SK-N-SH treated with all-trans-retinoic acid at 6 μM for 48 hours (cell line): ENCODE measurements around the gene AVEN.
"Not testable (repeated sequence)": the region's sequence is repeated elsewhere in the genome, so short reads cannot be mapped to it uniquely, and the experiment has no call there.

Source experiments
- ATAC-seq: fragments of 200-7000 bp; cut with Tn5 transposase; 3 replicates; pipeline ENCODE4 v1.9.1; 2020; ENCODE audit warnings: mild to moderate bottlenecking, moderate library complexity
- ARNTL ChIP-seq: fragments of 450-650 bp; formaldehyde crosslinking; IDR thresholded peaks from 2 replicates; pipeline ENCODE4 v1.5.0; 2020; ENCODE audit warnings: low read depth, mild to moderate bottlenecking, moderate library complexity, borderline replicate concordance
- BACH2 ChIP-seq: fragments of 250-450 bp; sonication (Bioruptor Pico); IDR thresholded peaks from 2 replicates; pipeline ENCODE4 v1.9.0; 2021; ENCODE audit warnings: mild to moderate bottlenecking, borderline replicate concordance
- CSDC2 ChIP-seq: fragments of 250-450 bp; sonication (Bioruptor Pico); IDR thresholded peaks from 2 replicates; pipeline ENCODE4 v1.5.0; 2020; ENCODE audit warnings: mild to moderate bottlenecking, moderate library complexity
- ESRRG ChIP-seq: fragments of 250-450 bp; sonication (Bioruptor Pico); IDR thresholded peaks from 2 replicates; pipeline ENCODE4 v1.6.1; 2021; ENCODE audit warnings: mild to moderate bottlenecking
- GLIS3 ChIP-seq: fragments of 250-450 bp; sonication (Bioruptor Pico); IDR thresholded peaks from 2 replicates; pipeline ENCODE4 v1.5.0; 2020; ENCODE audit warnings: mild to moderate bottlenecking, moderate library complexity
- ISL1 ChIP-seq: fragments of 250-450 bp; sonication (Bioruptor Pico); IDR thresholded peaks from 2 replicates; pipeline ENCODE4 v2.1.2; 2022; ENCODE audit warnings: mild to moderate bottlenecking, moderate library complexity
- OSR1 ChIP-seq: fragments of 250-450 bp; sonication (Bioruptor Pico); IDR thresholded peaks from 2 replicates; pipeline ENCODE4 v1.8.0; 2022; ENCODE audit warnings: moderate library complexity, mild to moderate bottlenecking, inconsistent platforms
- PPARA ChIP-seq: fragments of 250-450 bp; sonication (Bioruptor Pico); IDR thresholded peaks from 2 replicates; pipeline ENCODE4 v1.5.0; 2020; ENCODE audit warnings: mild to moderate bottlenecking, borderline replicate concordance
- RARB ChIP-seq: fragments of 250-450 bp; sonication (Bioruptor Pico); IDR thresholded peaks from 2 replicates; pipeline ENCODE4 v1.8.0; 2021; ENCODE audit warnings: mild to moderate bottlenecking, moderate library complexity
- TCF4 ChIP-seq: fragments of 250-450 bp; sonication (Bioruptor Pico); IDR thresholded peaks from 2 replicates; pipeline ENCODE4 v1.8.0; 2021; ENCODE audit warnings: mild to moderate bottlenecking, moderate library complexity, borderline replicate concordance
- TOX ChIP-seq: fragments of 250-450 bp; sonication (Bioruptor Pico); IDR thresholded peaks from 2 replicates; pipeline ENCODE4 v1.8.0; 2021; ENCODE audit warnings: mild to moderate bottlenecking, moderate library complexity, borderline replicate concordance
- ZC3H10 ChIP-seq: fragments of 250-450 bp; sonication (Bioruptor Pico); IDR thresholded peaks from 2 replicates; pipeline ENCODE4 v1.5.1; 2021; ENCODE audit warnings: mild to moderate bottlenecking, moderate library complexity
- ZFP3 ChIP-seq: fragments of 250-450 bp; sonication (Bioruptor Pico); IDR thresholded peaks from 2 replicates; pipeline ENCODE4 v1.5.0; 2020; ENCODE audit warnings: mild to moderate bottlenecking, moderate library complexity
- ZFP30 ChIP-seq: fragments of 450-650 bp; formaldehyde crosslinking; IDR thresholded peaks from 2 replicates; pipeline ENCODE4 v1.5.0; 2022; ENCODE audit warnings: mild to moderate bottlenecking, moderate library complexity
- ZNF565 ChIP-seq: fragments of 450-650 bp; formaldehyde crosslinking; conservative IDR thresholded peaks from 2 replicates; pipeline ENCODE4 v1.5.0; 2020; ENCODE audit warnings: low read depth, mild to moderate bottlenecking, moderate library complexity
- ZNF70 ChIP-seq: fragments of 450-650 bp; formaldehyde crosslinking; IDR thresholded peaks from 2 replicates; pipeline ENCODE4 v1.5.0; 2020; ENCODE audit warnings: mild to moderate bottlenecking, moderate library complexity
- ZNF8 ChIP-seq: fragments of 450-650 bp; formaldehyde crosslinking; IDR thresholded peaks from 2 replicates; pipeline ENCODE4 v1.5.0; 2020; ENCODE audit warnings: mild to moderate bottlenecking, moderate library complexity
- TF ChIP-seq, protein P1 (sequence below): fragments of 250-450 bp; sonication (Bioruptor Pico); IDR thresholded peaks from 2 replicates; pipeline ENCODE4 v1.5.1; 2020; ENCODE audit warnings: low read depth, mild to moderate bottlenecking, moderate library complexity
- TF ChIP-seq, protein P2 (sequence below): fragments of 250-450 bp; sonication (Bioruptor Pico); IDR thresholded peaks from 2 replicates; pipeline ENCODE4 v1.8.0; 2021; ENCODE audit warnings: low read depth, mild to moderate bottlenecking, moderate library complexity, borderline replicate concordance
- TF ChIP-seq, protein P3 (sequence below): fragments of 250-450 bp; sonication (Bioruptor Pico); IDR thresholded peaks from 2 replicates; pipeline ENCODE4 v1.5.1; 2021; ENCODE audit warnings: mild to moderate bottlenecking, moderate library complexity
- TF ChIP-seq, protein P4 (sequence below): fragments of 250-450 bp; sonication (Bioruptor Pico); IDR thresholded peaks from 2 replicates; pipeline ENCODE4 v1.5.0; 2020; ENCODE audit warnings: mild to moderate bottlenecking, moderate library complexity
- TF ChIP-seq, protein P5 (sequence below): fragments of 250-450 bp; sonication (Bioruptor Pico); IDR thresholded peaks from 2 replicates; pipeline ENCODE4 v1.8.0; 2020; ENCODE audit warnings: mild to moderate bottlenecking, moderate library complexity, borderline replicate concordance

Gene AVEN

DNA sequence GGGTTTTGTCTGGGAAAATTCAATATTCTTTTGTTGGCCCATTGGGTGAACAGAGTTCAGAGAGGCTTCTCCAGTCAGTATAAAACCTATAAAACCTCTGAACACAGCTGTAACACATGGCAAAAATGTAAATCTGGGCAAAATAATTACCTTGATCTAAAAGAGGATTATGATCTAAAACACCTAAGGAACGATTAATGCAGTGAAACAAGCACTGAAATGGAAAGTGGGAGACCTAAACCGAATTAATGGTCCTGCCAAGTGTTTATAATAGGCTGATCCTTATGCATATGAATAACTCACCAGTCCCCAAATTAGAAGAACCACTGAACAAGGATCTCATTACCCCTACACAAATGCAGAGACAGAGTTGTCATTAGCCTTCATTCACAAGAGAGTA is 32.6 kb downstream of the AVEN start:
- no peak for ATAC-seq
- TF ChIP-seq PPARA (CRISPR knock-in tag) (no peak), ZNF565 (CRISPR knock-in tag) (no peak), ISL1 (CRISPR knock-in tag) (no peak), BACH2 (no peak), RARB (CRISPR knock-in tag) (no peak), ZC3H10 (CRISPR knock-in tag) (no peak)
- TF ChIP-seq, protein P1, sequence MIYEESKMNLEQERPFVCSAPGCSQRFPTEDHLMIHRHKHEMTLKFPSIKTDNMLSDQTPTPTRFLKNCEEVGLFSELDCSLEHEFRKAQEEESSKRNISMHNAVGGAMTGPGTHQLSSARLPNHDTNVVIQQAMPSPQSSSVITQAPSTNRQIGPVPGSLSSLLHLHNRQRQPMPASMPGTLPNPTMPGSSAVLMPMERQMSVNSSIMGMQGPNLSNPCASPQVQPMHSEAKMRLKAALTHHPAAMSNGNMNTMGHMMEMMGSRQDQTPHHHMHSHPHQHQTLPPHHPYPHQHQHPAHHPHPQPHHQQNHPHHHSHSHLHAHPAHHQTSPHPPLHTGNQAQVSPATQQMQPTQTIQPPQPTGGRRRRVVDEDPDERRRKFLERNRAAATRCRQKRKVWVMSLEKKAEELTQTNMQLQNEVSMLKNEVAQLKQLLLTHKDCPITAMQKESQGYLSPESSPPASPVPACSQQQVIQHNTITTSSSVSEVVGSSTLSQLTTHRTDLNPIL (CRISPR knock-in tag): no peak
- TF ChIP-seq, protein P2, sequence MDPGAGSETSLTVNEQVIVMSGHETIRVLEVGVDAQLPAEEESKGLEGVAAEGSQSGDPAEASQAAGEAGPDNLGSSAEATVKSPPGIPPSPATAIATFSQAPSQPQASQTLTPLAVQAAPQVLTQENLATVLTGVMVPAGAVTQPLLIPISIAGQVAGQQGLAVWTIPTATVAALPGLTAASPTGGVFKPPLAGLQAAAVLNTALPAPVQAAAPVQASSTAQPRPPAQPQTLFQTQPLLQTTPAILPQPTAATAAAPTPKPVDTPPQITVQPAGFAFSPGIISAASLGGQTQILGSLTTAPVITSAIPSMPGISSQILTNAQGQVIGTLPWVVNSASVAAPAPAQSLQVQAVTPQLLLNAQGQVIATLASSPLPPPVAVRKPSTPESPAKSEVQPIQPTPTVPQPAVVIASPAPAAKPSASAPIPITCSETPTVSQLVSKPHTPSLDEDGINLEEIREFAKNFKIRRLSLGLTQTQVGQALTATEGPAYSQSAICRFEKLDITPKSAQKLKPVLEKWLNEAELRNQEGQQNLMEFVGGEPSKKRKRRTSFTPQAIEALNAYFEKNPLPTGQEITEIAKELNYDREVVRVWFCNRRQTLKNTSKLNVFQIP (CRISPR knock-in tag): no peak
- TF ChIP-seq, protein P3, sequence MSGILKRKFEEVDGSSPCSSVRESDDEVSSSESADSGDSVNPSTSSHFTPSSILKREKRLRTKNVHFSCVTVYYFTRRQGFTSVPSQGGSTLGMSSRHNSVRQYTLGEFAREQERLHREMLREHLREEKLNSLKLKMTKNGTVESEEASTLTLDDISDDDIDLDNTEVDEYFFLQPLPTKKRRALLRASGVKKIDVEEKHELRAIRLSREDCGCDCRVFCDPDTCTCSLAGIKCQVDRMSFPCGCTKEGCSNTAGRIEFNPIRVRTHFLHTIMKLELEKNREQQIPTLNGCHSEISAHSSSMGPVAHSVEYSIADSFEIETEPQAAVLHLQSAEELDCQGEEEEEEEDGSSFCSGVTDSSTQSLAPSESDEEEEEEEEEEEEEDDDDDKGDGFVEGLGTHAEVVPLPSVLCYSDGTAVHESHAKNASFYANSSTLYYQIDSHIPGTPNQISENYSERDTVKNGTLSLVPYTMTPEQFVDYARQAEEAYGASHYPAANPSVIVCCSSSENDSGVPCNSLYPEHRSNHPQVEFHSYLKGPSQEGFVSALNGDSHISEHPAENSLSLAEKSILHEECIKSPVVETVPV (CRISPR knock-in tag): no peak
- TF ChIP-seq, all 23 proteins: peak for 0

DNA sequence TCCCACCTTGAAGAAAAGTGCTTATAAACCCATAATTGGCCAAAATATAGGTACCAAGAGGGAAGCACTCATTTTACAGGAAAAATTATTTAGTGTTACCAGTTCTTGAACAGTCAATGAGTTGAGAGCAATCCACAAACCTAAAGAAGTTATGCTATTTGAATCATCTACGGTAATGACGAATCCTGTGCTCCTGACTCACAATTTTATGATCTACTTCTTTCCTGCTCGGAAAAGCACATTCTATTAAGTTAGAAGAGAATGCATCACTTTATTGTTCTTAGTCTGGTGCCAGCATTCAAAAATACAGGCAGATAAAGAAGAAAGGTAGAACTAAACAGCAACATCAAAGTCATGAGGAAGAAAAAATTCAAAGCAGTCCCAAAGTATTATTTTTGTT is 37.5 kb downstream of the AVEN start:
- TF ChIP-seq TOX (CRISPR knock-in tag): no peak
- 0 out of 2 replicates have a peak, but pooled peaks have one; percentile 19 for TF ChIP-seq ISL1 (CRISPR knock-in tag)
- TF ChIP-seq, all 23 proteins: peak for 1
- no peak for ATAC-seq

DNA sequence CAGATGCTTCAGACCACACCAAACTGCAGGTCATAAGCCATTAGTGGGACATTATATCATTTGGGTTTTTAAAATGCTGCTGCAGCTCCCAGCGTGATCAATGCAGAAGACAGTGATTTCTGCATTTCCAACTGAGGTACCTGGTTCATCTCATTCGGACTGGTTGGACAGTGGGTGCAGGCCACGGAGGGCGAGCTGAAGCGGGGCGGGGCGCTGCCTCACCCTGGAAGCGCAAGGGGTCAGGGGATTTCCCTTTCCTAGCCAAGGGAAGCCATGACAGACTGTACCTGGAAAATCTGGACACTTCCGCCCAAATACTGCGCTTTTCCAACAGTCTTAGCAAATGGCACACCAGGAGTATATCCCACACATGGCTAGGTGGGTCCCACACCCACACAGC is 43.3 kb downstream of the AVEN start:
- not testable (repeated sequence) for ATAC-seq

DNA sequence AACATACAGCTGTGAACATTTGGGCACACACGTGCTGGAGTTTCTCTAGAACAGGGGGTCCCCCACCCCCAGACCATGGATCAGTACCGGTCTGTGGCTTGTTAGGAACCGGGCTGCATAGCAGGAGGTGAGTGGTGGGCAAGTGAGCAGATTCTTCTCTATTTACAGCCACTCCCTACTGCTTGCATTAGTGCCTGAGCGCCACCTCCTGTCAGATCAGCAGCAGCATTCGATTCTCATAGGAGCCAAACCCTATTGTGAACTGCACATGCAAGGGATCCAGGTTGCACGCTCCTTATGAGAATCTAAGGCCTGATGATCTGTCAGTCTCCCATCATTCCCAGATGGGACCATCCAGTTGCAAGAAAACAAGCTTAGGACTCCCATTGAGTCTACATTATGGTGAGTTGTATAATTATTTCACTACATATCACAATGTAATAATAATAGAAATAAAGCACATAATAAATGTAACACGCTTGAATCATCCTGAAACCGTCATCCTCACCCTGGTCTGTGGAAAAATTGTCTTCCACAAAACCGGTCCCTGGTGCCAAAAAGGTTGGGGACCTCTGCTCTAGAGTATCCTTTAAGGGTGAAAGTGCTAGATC is 44.9 kb downstream of the AVEN start:
- TF ChIP-seq ISL1 (CRISPR knock-in tag): no peak
- TF ChIP-seq ESRRG (CRISPR knock-in tag): no peak
- no peak for TF ChIP-seq BACH2
- TF ChIP-seq ZFP3 (CRISPR knock-in tag): no peak
- TF ChIP-seq, protein P4, sequence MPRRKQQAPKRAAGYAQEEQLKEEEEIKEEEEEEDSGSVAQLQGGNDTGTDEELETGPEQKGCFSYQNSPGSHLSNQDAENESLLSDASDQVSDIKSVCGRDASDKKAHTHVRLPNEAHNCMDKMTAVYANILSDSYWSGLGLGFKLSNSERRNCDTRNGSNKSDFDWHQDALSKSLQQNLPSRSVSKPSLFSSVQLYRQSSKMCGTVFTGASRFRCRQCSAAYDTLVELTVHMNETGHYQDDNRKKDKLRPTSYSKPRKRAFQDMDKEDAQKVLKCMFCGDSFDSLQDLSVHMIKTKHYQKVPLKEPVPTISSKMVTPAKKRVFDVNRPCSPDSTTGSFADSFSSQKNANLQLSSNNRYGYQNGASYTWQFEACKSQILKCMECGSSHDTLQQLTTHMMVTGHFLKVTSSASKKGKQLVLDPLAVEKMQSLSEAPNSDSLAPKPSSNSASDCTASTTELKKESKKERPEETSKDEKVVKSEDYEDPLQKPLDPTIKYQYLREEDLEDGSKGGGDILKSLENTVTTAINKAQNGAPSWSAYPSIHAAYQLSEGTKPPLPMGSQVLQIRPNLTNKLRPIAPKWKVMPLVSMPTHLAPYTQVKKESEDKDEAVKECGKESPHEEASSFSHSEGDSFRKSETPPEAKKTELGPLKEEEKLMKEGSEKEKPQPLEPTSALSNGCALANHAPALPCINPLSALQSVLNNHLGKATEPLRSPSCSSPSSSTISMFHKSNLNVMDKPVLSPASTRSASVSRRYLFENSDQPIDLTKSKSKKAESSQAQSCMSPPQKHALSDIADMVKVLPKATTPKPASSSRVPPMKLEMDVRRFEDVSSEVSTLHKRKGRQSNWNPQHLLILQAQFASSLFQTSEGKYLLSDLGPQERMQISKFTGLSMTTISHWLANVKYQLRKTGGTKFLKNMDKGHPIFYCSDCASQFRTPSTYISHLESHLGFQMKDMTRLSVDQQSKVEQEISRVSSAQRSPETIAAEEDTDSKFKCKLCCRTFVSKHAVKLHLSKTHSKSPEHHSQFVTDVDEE (CRISPR knock-in tag): no peak
- no peak for TF ChIP-seq ZC3H10 (CRISPR knock-in tag)
- no peak for TF ChIP-seq ZFP30 (CRISPR knock-in tag)
- TF ChIP-seq ZNF565 (CRISPR knock-in tag): no peak
- TF ChIP-seq, protein P5, sequence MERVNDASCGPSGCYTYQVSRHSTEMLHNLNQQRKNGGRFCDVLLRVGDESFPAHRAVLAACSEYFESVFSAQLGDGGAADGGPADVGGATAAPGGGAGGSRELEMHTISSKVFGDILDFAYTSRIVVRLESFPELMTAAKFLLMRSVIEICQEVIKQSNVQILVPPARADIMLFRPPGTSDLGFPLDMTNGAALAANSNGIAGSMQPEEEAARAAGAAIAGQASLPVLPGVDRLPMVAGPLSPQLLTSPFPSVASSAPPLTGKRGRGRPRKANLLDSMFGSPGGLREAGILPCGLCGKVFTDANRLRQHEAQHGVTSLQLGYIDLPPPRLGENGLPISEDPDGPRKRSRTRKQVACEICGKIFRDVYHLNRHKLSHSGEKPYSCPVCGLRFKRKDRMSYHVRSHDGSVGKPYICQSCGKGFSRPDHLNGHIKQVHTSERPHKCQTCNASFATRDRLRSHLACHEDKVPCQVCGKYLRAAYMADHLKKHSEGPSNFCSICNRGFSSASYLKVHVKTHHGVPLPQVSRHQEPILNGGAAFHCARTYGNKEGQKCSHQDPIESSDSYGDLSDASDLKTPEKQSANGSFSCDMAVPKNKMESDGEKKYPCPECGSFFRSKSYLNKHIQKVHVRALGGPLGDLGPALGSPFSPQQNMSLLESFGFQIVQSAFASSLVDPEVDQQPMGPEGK: no peak
- TF ChIP-seq ZNF8 (CRISPR knock-in tag): no peak
- no peak for TF ChIP-seq ARNTL (CRISPR knock-in tag)
- TF ChIP-seq CSDC2 (CRISPR knock-in tag): no peak
- TF ChIP-seq, protein P3 (CRISPR knock-in tag): no peak
- TF ChIP-seq OSR1 (CRISPR knock-in tag): no peak
- TF ChIP-seq TOX (CRISPR knock-in tag): no peak
- TF ChIP-seq RARB (CRISPR knock-in tag): no peak
- TF ChIP-seq GLIS3: no peak
- no peak for TF ChIP-seq ZNF70 (CRISPR knock-in tag)
- TF ChIP-seq TCF4 (CRISPR knock-in tag): no peak
- ATAC-seq: peak; percentile 84
